Muscle layer of colon (tissue), 2 donors: ENCODE results near the gene LSM10.

Experiments used
- H3K27ac ChIP-seq: one replicate; pipeline ENCODE4 v1.7.0; 2013; ENCODE audit warnings: low read depth, mild to moderate bottlenecking, low read length, moderate library complexity
- H3K27me3 ChIP-seq, 2 donors: one replicate each; pipeline ENCODE4 v1.7.0; 2013; ENCODE audit warnings: low read length in 2 of 2, mild to moderate bottlenecking in 2 of 2; ENCODE audit not compliant: insufficient read depth in 2 of 2, control insufficient read depth in 1 of 2
- H3K36me3 ChIP-seq: one replicate; pipeline ENCODE4 v1.7.0; 2013; ENCODE audit warnings: mild to moderate bottlenecking, low read length; ENCODE audit not compliant: insufficient read depth
- H3K4me1 ChIP-seq: one replicate; pipeline ENCODE4 v1.7.0; 2013; ENCODE audit warnings: mild to moderate bottlenecking, low read length; ENCODE audit not compliant: insufficient read depth
- H3K4me3 ChIP-seq, 2 donors: one replicate each; pipeline ENCODE4 v1.7.0; 2013; ENCODE audit warnings: low read length in 2 of 2, low read depth in 1 of 2, mild to moderate bottlenecking in 1 of 2, moderate library complexity in 1 of 2
- H3K9ac ChIP-seq: one replicate; pipeline ENCODE4 v1.7.0; 2013; ENCODE audit warnings: low read length
- H3K9me3 ChIP-seq: one replicate; pipeline ENCODE4 v1.7.0; 2013; ENCODE audit warnings: mild to moderate bottlenecking, low read length
- donor health status: abdominal sarcoma.
- donor health status: Adenocarcinoma of cecum.

The LSM10 gene

DNA sequence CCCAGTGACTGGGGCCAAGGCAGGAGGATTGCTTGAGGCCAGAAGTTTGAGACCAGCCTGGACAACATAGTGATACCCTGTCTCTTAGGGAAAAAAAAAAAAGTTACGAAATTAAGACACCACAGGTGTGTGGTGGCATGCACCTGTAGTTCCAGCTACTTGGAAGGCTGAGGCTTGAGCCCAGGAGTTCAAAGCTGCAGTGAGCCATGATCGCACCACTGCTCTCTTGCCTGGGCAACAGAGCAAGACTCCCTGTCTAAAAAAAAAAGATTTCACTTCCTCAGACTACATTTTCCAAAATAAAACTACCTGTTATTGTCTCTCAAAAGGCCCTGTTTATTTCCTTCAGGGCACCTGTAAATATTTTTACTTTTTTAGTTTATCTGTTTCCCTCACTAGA lies 7.3 kb downstream of the LSM10 start:
- Histone ChIP-seq H3K9me3 (no peaks in the 10 kb centered on the region), H3K9ac (no peak overlapping the region), H3K4me3 (no peak overlapping the region), H3K27ac (no peak overlapping the region), H3K4me1 (peaks cover 21% of the 10 kb centered on the region), H3K27me3 (no peaks in the 10 kb centered on the region), H3K36me3 (peaks cover 39% of the 10 kb centered on the region)

DNA sequence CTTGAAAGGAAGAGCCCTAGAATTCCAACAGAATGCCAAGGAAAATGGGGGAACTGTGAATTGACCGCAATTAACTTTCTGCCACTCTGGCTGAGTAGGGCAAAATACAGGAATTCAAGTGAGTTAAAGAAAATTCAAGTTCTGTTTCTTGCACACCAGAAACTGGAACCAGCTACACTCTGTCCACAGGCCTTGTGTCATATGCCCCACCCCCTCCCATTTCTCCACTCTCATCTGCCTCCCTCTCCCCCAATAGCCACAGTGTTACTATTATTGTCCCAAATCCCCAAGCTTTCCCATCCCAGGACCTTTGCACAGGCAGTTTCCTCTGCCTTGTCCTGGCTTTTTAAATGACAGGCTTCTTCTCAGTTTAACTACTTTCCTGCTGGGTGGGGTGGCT lies 7.7 kb downstream of the LSM10 start:
- Histone ChIP-seq H3K4me3 (no peak overlapping the region), H3K4me1 (peaks cover 21% of the 10 kb centered on the region), H3K9ac (no peak overlapping the region), H3K27me3 (no peaks in the 10 kb centered on the region), H3K9me3 (no peaks in the 10 kb centered on the region), H3K27ac (no peak overlapping the region), H3K36me3 (peaks cover 39% of the 10 kb centered on the region)

DNA sequence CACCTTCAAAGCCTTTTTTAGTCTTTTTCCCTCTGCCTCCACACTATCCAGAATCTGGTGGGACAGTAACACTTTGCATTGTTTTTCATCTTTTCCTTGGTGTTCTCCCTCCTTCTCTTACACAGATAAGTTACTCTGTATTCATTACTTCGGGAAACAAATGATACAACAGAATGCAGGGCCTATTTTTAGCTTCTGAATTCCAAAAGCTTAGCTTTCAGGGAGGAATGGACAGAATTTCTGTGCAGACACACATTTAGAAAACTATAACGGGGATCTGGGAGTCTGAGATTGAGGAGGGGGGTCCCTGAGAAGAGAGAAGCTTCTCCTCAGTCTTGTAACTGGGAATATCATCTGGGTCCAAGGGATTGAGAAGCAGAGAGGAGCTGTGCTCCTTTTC lies 8.4 kb downstream of the LSM10 start:
- Histone ChIP-seq H3K4me3 (no peak overlapping the region), H3K9ac (peak overlapping the region; percentile 8), H3K4me1 (peaks cover 29% of the 10 kb centered on the region), H3K36me3 (peaks cover 39% of the 10 kb centered on the region), H3K27ac (peak overlapping the region; percentile 61), H3K9me3 (no peaks in the 10 kb centered on the region), H3K27me3 (no peaks in the 10 kb centered on the region)

DNA sequence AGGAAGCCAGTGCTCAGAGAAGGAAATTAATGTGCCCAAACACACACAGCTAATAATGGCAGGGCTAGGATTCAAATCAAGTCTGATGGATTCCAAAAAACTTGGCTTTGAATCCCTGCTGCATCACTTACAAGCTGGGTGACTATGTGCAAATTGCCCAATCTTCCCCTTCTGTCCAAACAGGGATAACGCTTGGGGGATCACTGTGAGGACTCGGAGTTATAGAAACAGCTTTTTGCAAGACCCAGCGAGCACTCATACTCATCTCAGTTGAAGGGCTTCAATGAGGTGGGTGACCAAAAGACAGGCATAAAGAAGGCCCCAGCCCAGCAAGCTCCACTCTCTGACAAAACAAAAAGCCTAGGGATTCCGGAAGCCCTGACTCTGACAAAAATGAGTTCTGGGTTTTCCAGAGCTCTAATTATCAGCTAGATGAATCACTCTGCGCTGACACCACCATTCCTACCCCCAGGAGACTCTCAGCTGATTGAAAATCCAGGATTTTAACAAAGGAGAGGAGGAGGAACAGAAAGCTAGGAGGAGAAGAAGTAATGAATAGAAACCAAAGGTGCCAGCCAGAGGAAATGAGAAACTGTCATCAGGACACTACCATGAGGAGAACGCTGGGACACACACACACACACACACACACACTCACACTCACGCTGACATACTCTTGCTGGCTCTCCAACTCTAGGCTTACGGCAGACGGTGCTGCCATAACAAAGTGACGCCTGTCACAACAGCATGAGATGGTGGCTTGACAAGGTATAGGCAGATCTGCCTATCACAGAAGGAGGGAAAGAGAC lies 10.4 kb downstream of the LSM10 start:
- Histone ChIP-seq H3K36me3 (peaks cover 21% of the 10 kb centered on the region), H3K27me3 (no peaks in the 10 kb centered on the region), H3K27ac (peak overlapping the region; percentile 89), H3K9me3 (no peaks in the 10 kb centered on the region), H3K4me1 (peaks cover 43% of the 10 kb centered on the region), H3K4me3 (peak overlapping the region in 1 of 2 donors; percentile 66), H3K9ac (peak overlapping the region; percentile 81)

DNA sequence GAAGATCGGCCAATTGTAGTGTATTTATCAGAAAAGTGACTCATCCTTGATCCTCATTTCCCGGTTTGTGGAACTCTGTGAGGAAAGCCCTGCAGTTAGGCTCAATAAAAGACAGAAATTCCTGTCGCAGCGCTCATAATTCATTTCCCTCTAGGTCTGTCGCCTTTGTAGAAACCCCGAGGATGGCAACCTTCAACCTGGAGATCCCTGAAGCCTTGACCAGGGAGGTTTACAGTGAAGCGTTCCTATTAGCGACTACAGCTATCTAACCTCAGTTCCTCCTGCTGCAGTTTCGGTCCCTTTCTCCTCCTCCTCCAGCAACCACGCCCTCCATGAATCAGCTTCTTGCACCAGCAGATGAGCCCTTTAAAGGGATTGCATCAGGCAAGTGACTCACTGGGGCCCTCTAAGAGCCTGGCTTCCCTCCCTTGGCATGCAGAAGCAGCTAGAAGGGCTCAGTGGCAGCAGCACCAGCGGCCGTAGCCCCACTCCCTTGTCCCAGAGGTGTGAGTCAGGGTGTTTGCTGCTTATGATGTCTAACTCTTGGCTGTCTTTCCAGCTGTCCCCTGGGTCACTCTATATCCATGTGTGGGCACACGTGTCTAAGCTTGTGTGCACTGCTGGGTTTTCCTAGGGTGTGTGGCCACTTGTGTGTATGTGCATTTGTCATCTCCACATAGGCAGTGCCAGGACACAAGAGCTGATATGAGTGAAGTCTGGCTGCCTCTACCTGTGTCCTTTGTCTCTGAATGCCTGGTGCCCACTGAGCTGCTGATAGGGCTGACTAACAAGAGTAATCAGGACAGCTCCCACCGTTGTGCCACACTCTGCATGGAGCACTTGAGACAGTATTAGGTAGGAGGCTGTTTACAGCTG lies 11.2 kb downstream of the LSM10 start:
- peak overlapping the region; percentile 33 to 66 for H3K4me3 ChIP-seq
- H3K9ac ChIP-seq = peak overlapping the region; percentile 81

DNA sequence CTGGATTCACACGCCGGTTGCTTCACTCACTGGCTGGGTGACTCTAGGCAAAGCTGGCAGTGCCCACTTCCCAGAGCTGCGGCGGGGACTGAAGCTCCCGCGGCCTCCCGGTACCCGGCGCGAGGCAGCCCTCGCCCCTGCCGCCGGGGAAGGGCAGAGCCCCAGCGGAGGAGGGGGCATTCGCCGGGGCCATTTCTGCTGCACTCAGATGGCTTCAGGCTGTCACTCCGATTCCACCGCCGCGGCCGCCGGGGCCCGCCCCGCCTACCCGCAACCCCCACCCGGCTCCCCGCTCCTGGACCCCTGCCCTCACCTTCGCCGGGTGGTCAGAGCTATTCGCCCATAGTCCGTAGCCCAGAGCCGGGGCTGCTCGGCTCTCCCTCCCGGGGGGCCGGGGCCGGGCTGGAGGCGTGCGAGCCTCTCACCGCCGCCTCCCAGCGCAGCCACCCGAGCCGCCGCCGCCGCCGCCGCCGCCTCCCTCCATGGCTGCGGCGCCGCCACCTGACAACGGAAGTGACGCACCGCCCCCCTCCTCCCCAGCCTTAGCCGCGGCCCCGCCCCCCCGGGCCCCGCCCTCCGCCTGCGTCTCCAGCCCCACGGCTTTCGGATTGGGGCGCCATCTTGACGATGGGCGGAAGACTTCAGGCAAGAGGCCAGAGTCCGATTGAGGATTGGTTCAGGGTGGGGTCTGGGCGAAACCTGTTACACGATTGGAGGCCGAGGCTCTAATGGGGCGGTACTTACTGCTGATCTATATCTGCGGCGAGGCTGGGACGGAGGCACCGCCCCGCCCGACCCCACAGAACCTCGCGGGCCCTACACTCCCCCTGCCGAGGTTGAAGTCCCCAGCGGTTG lies 12.1 kb downstream of the LSM10 start, which contains the start of gene STK40:
TSS of gene STK40 (minus strand) at position 515 of the 855 bp plus-strand sequence. CDS start 24,592 bp downstream, outside the sequence.
- peak within 1 kb of the TSS; percentile 90 for H3K4me3 ChIP-seq
- peaks cover 5% of the 10 kb centered on the region for H3K36me3 ChIP-seq
- H3K27me3 ChIP-seq = no peaks in the 10 kb centered on the region
- H3K27ac ChIP-seq = peak within 1 kb of the TSS; percentile 89
- peaks cover 54% of the 10 kb centered on the region for H3K4me1 ChIP-seq
- H3K9ac ChIP-seq = peak within 1 kb of the TSS; percentile 81
- no peaks in the 10 kb centered on the region for H3K9me3 ChIP-seq

More for the DNA sequence above, 11.2 kb downstream of the LSM10 start:
- H3K27ac ChIP-seq = peak overlapping the region; percentile 89
- no peaks in the 10 kb centered on the region for H3K27me3 ChIP-seq
- no peaks in the 10 kb centered on the region for H3K9me3 ChIP-seq
- peaks cover 14% of the 10 kb centered on the region for H3K36me3 ChIP-seq
- H3K4me1 ChIP-seq = peaks cover 49% of the 10 kb centered on the region

DNA sequence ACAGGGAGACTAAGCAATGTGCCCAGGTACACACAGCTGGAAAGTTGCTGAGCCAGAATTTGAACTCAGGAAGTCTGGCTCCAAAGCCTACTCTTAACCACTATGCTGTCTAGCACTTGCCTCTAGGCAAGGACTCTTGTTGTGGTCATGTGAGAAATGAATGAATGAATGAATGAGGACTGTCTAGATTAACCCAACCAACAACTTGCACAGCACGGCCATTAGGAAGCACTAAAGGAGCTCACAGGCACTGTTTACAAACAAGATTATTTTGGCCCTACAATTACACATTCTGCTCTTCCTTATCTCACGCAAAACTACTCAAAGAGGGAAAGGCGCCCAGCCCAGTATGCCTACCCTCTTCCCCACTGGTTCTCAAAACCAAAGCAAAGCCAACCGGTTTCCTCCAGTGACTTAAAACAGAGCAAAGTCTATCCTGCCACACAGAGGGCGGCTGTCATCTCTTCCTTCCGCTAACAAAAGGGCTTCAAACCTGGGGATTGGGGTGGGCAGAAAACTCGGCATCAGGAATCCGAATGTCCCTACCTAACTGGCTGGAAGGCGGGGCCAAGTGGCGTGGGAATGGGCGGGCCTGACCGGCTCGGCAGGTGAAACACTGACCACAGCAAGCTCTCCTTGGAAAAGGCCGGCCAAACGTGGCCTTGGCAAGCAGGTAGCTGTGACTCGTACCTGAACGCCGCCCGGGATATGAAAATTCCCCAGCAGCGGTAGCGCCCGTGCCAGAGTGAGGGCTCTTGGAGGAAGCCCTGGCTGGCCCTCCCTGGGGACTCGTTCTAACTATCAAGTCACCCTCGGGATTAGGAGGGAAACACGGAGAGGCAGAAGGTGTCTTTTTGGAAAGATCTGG lies 12.9 kb downstream of the LSM10 start:
- Histone ChIP-seq H3K9me3 (no peaks in the 10 kb centered on the region), H3K4me3 (peak overlapping the region; percentile 90), H3K4me1 (peaks cover 62% of the 10 kb centered on the region), H3K9ac (peak overlapping the region; percentile 74), H3K36me3 (no peaks in the 10 kb centered on the region), H3K27ac (peak overlapping the region; percentile 89), H3K27me3 (no peaks in the 10 kb centered on the region)

DNA sequence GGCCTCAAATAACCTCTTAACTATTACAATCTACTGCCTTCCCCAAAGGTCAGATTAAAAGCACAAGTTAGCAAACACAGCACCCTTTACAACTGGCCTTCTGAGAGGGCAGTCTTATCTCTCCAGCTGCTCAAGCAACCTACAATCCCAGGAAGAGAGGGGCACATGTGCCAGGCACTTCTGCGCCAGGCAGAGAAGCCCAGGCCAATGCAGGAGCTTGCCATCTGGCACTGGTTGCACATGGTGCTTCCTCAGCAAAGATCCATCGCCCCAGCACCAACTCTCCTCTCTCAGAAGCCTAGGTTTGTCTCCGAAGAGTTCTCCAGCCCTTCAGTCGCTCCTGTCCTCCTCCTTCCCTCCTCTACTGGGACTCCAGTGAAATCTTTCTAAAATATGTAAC lies 14.5 kb downstream of the LSM10 start:
- Histone ChIP-seq H3K9me3 (no peaks in the 10 kb centered on the region), H3K4me1 (peaks cover 61% of the 10 kb centered on the region), H3K36me3 (no peaks in the 10 kb centered on the region), H3K27me3 (no peaks in the 10 kb centered on the region), H3K9ac (no peak overlapping the region), H3K4me3 (no peak overlapping the region), H3K27ac (no peak overlapping the region)

DNA sequence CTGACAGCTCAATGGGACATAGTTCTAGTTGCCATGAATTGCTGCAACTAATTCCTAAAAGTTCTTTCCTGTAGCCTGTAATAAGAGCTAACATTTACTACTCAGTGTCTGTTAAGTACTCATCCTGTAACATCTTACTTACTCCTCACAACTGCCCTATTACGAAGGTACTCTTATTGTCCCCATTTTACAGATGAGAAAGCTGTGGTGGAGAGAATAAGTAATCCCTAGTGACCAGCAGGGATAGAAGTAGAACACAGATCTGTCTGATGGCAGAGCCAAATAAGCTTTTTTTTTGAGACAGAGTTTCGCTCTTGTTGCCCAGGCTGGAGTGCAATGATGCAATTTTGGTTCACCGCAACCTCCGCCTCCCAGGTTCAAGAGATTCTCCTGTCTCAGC lies 15.0 kb downstream of the LSM10 start:
- Histone ChIP-seq H3K9ac (no peak overlapping the region), H3K4me1 (peaks cover 61% of the 10 kb centered on the region), H3K27ac (no peak overlapping the region), H3K27me3 (no peaks in the 10 kb centered on the region), H3K4me3 (no peak overlapping the region), H3K9me3 (no peaks in the 10 kb centered on the region), H3K36me3 (no peaks in the 10 kb centered on the region)

DNA sequence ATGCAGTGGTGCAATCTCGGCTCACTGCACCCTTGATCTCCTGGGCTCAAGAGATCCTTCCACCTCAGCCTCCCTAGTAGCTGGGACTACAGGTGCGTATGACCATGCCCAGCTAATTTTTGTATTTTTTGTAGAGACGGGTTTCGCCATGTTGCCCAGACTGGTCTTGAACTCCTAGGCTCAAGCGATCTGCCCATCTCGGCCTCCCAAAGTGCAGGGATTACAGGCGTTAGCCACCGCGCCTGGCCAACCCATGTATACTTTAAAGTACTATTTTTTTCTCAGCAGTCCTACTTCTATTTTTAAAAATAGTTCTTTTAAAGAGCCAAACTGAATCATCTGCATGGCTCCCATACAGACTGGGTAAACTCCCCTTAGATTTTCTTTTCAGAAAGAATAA lies 15.5 kb downstream of the LSM10 start:
- H3K4me3 ChIP-seq = no peak overlapping the region
- no peak overlapping the region for H3K9ac ChIP-seq
- H3K27me3 ChIP-seq = no peaks in the 10 kb centered on the region
- no peaks in the 10 kb centered on the region for H3K9me3 ChIP-seq
- H3K36me3 ChIP-seq = no peaks in the 10 kb centered on the region
- no peak overlapping the region for H3K27ac ChIP-seq
- H3K4me1 ChIP-seq = peaks cover 57% of the 10 kb centered on the region
